ENCODE data around the gene RNF10.

GRCh38 chr12:120580787-120581723 is 46.9 kb downstream of the RNF10 start, which contains the start of gene POP5:
- TF ChIP-seq POLR2A (IDR thresholded peaks at IDR 0.05) (peak; percentile 82), CTCF (IDR thresholded peaks at IDR 0.05) (no peak)
